HepG2 (cell line): ENCODE measurements around the gene NELL1. TPM values are rescaled to one million over a fixed set of nuclear protein-coding genes. Genes with fewer than 3 reads are reported as not detected.

ENCODE experiments used
- ATAC-seq: fragments of 200-7000 bp; cut with Tn5 transposase; 3 replicates; pipeline ENCODE4 v1.9.1; 2020; ENCODE audit warnings: mild to moderate bottlenecking, moderate library complexity
- BruUV-seq: library from RNA; stranded (reverse); fragments of 400-500 nt; replicated peaks from 2 replicates; lab custom pipeline; 2021; lab: Mats Ljungman, UMichigan
- CTCF ChIA-PET: fragments of 300-600 bp; formaldehyde crosslinking; extraction: SDS; loops from one replicate; lab custom pipeline; 2021; ENCODE audit warnings: low total read pairs, inconsistent platforms, low intra/inter-chr PET ratio; lab: Yijun Ruan, JAX
- POLR2A ChIA-PET: fragments of 350-600 bp; sonication (Branson Sonifier 250); formaldehyde crosslinking; loops from one replicate; lab custom pipeline; 2020; ENCODE audit warnings: antibody characterized with exemption, inconsistent platforms; lab: Yijun Ruan, JAX
- DNase-seq: peaks from one replicate; pipeline ENCODE4 v3.0.0-alpha.2; 2015; ENCODE audit warnings: low spot score
- FAIRE-seq: peaks from 3 replicates; lab custom pipeline; 2011; peaks lifted over from hg19 to GRCh38; lab: Jason Lieb, UNC
- H2AFZ ChIP-seq: one replicate; pipeline ENCODE4 v1.6.1; 2011; ENCODE audit warnings: low read length, inconsistent platforms
- H3K27ac ChIP-seq: fragments of 300-600 bp; 3 replicates; pipeline ENCODE4 v1.8.0; 2011; ENCODE audit warnings: mixed run types, mild to moderate bottlenecking, mixed read lengths, low read length, inconsistent platforms; ENCODE audit not compliant: insufficient read depth; ENCODE audit errors: extremely low read length
- H3K27me3 ChIP-seq, 2 experiments: fragments of 200-600 bp in 1 of 2; 2 replicates in 1 of 2; 3 replicates in 1 of 2; pipeline versions ENCODE4 v1.6.0 to v1.8.0; 2011; ENCODE audit warnings: low read length in 2 of 2, mild to moderate bottlenecking in 2 of 2, moderate library complexity in 2 of 2, inconsistent platforms in 1 of 2; ENCODE audit not compliant: insufficient read depth in 2 of 2, control insufficient read depth in 1 of 2
- H3K36me3 ChIP-seq, 2 experiments: fragments of 200-600 bp in 1 of 2; replicated peaks in 1 of 2; 2 replicates in 1 of 2; 3 replicates in 1 of 2; pipeline versions ENCODE4 v1.5.1 to v1.8.0; 2011; ENCODE audit warnings: low read length in 2 of 2, inconsistent platforms in 1 of 2; ENCODE audit not compliant: insufficient read depth in 2 of 2, control insufficient read depth in 1 of 2
- H3K4me1 ChIP-seq: 2 replicates; pipeline ENCODE4 v1.5.1; 2012; ENCODE audit warnings: low read length, inconsistent platforms; ENCODE audit not compliant: insufficient read depth
- H3K4me2 ChIP-seq: 2 replicates; pipeline ENCODE4 v1.6.0; 2011; ENCODE audit warnings: low read depth, low read length, inconsistent platforms
- H3K4me3 ChIP-seq, 3 experiments: fragments of 200-600 bp in 1 of 3; sonication (generic), shearing (Covaris generic) in 1 of 3; replicated peaks in 1 of 3; 2 replicates each; pipeline ENCODE4 v1.5.1; 2011 to 2016; ENCODE audit warnings: low read length in 3 of 3, inconsistent platforms in 2 of 3, low read depth in 2 of 3, mild to moderate bottlenecking in 2 of 3, control low read depth in 1 of 3, mixed read lengths in 1 of 3; ENCODE audit not compliant: insufficient read depth in 1 of 3
- H3K79me2 ChIP-seq: one replicate; pipeline ENCODE4 v1.6.1; 2011; ENCODE audit warnings: low read length, inconsistent platforms; ENCODE audit not compliant: insufficient read depth
- H3K9ac ChIP-seq: 2 replicates; pipeline ENCODE4 v1.6.0; 2011; ENCODE audit warnings: mild to moderate bottlenecking, low read depth, low read length, inconsistent platforms; ENCODE audit not compliant: insufficient read depth
- H3K9me3 ChIP-seq: 2 replicates; pipeline ENCODE4 v1.5.1; 2012; ENCODE audit warnings: mild to moderate bottlenecking, low read length
- H4K20me1 ChIP-seq: 2 replicates; pipeline ENCODE4 v1.6.0; 2011; ENCODE audit warnings: inconsistent platforms, mild to moderate bottlenecking, low read length, moderate library complexity; ENCODE audit not compliant: insufficient read depth
- ELF1 ChIP-seq: sonication (generic); formaldehyde crosslinking; IDR thresholded peaks from 2 replicates; pipeline ENCODE4 v1.4.0; 2020; ENCODE audit warnings: missing genetic modification reagents
- MTF1 ChIP-seq: sonication (generic); formaldehyde crosslinking; IDR thresholded peaks from 2 replicates; pipeline ENCODE4 v1.5.0; 2020; ENCODE audit warnings: missing genetic modification reagents
- PRMT3 ChIP-seq: sonication (generic); formaldehyde crosslinking; IDR thresholded peaks from 2 replicates; pipeline ENCODE4 v1.8.1; 2022; ENCODE audit warnings: low read depth, mild to moderate bottlenecking, moderate library complexity, missing genetic modification reagents, borderline replicate concordance
- SMAD3 ChIP-seq: sonication (generic); formaldehyde crosslinking; IDR thresholded peaks from 2 replicates; pipeline ENCODE4 v1.4.0; 2020; ENCODE audit warnings: missing genetic modification reagents
- SNAPC4 ChIP-seq: sonication (generic); formaldehyde crosslinking; IDR thresholded peaks from 2 replicates; pipeline ENCODE4 v1.4.0; 2020; ENCODE audit warnings: mild to moderate bottlenecking, missing genetic modification reagents
- ZBTB49 ChIP-seq: sonication (generic); formaldehyde crosslinking; IDR thresholded peaks from 2 replicates; pipeline ENCODE4 v1.4.0; 2020; ENCODE audit warnings: missing genetic modification reagents, borderline replicate concordance
- ZFX ChIP-seq: sonication (generic); formaldehyde crosslinking; IDR thresholded peaks from 2 replicates; pipeline ENCODE4 v1.4.0; 2020; ENCODE audit warnings: mild to moderate bottlenecking, low read depth, missing genetic modification reagents, moderate library complexity
- ZNF274 ChIP-seq: sonication (generic); formaldehyde crosslinking; IDR thresholded peaks from 2 replicates; pipeline ENCODE4 v1.5.1; 2020; ENCODE audit warnings: mild to moderate bottlenecking, missing genetic modification reagents
- ZNF382 ChIP-seq: sonication (generic); formaldehyde crosslinking; IDR thresholded peaks from 2 replicates; pipeline ENCODE4 v1.5.0; 2020; ENCODE audit warnings: missing genetic modification reagents, mild to moderate bottlenecking, borderline replicate concordance
- WGBS: methylation state at CpG from one replicate; pipeline ENCODE4 v1.1.6; 2017; ENCODE audit warnings: low lambda C conversion rate; 5-methylcytosine and 5-hydroxymethylcytosine counted together
- in situ Hi-C: cut with HindIII; loops from 2 replicates; pipeline ENCODE4 v1.10.0; 2017; ENCODE audit warnings: low pct_unique_long_range_greater_than_20kb; ENCODE audit not compliant: extremely low pct_ligation_motif_present
- intact Hi-C: fragments of 100-400 bp; cut with micrococcal nuclease; formaldehyde crosslinking; loops from one replicate; pipeline ENCODE4 v1.10.0; 2022; ENCODE audit not compliant: unreplicated experiment
- polyA plus RNA-seq, 8 experiments: library from polyadenylated mRNA; depleted of rRNA in 3 of 8; stranded (reverse) in 7 of 8; unstranded in 1 of 8; fragments of >200 nt; fragmentation: Illumina TruSeq in 4 of 8; extraction: Trizol in 4 of 8; gene quantifications; 2 replicates each; pipeline versions ENCODE4 v1.2.1 to v1.2.3, GENCODE V29; 2011 to 2016; ENCODE audit warnings: low read depth in 4 of 8, missing spikeins in 1 of 8, mixed read lengths in 1 of 8; ENCODE audit not compliant: insufficient read depth in 1 of 8
- total RNA-seq, 5 experiments: library from RNA; depleted of rRNA; stranded (reverse); fragments of >200 nt; fragmentation: Illumina TruSeq; extraction: Trizol; gene quantifications; 2 replicates each; pipeline ENCODE4 v1.2.3, GENCODE V29; 2016; ENCODE audit warnings: low read depth in 1 of 5
- TF ChIP-seq, protein P1 (sequence below): sonication (generic); formaldehyde crosslinking; conservative IDR thresholded peaks from 2 replicates; pipeline ENCODE4 v1.8.0; 2022; ENCODE audit warnings: missing genetic modification reagents
- TF ChIP-seq, protein P2 (sequence below): sonication (generic); formaldehyde crosslinking; IDR thresholded peaks from 2 replicates; pipeline ENCODE4 v1.5.1; 2020; ENCODE audit warnings: mild to moderate bottlenecking, missing genetic modification reagents, moderate library complexity

Gene NELL1
- total and polyA plus RNA-seq, 2 of the 13 experiments (the other 11 are each of a cell fraction or from before 2014, with no cell fraction given) = not detected

GRCh38 chr11:20874358-20874757 lies 205.0 kb downstream of the NELL1 start:
- no peak overlapping the region for H2AFZ ChIP-seq
- H4K20me1 ChIP-seq = no peaks in the 10 kb centered on the region
- H3K27me3 ChIP-seq = no peaks in the 10 kb centered on the region; a peak in 1 of 5 replicates
- H3K9me3 ChIP-seq = no peaks in the 10 kb centered on the region
- FAIRE-seq = no peak
- no peaks in the 10 kb centered on the region for H3K4me1 ChIP-seq
- POLR2A ChIA-PET = no interaction called here
- 47% methylated on average over 3 of the region's 3 CpGs for WGBS
- no peaks in the 10 kb centered on the region for H3K36me3 ChIP-seq
- intact Hi-C loops = no loop called here
- H3K27ac ChIP-seq = no peak overlapping the region
- no peak for DNase-seq
- H3K4me3 ChIP-seq = no peak overlapping the region
- no TSS peak for BruUV-seq
- no peak overlapping the region for H3K4me2 ChIP-seq
- H3K9ac ChIP-seq = no peak overlapping the region
- CTCF ChIA-PET = no interaction called here
- H3K79me2 ChIP-seq = no peaks in the 10 kb centered on the region
- in situ Hi-C loops = no loop called here
- ATAC-seq = no peak
- TF ChIP-seq ZNF382 (no peak), SMAD3 (CRISPR knock-in tag) (no peak), ELF1 (CRISPR knock-in tag) (no peak), ZNF274 (CRISPR knock-in tag) (no peak), ZBTB49 (CRISPR knock-in tag) (no peak), SNAPC4 (CRISPR knock-in tag) (no peak), PRMT3 (CRISPR knock-in tag) (no peak), ZFX (CRISPR knock-in tag) (no peak), MTF1 (CRISPR knock-in tag) (no peak)
- TF ChIP-seq, protein P1, sequence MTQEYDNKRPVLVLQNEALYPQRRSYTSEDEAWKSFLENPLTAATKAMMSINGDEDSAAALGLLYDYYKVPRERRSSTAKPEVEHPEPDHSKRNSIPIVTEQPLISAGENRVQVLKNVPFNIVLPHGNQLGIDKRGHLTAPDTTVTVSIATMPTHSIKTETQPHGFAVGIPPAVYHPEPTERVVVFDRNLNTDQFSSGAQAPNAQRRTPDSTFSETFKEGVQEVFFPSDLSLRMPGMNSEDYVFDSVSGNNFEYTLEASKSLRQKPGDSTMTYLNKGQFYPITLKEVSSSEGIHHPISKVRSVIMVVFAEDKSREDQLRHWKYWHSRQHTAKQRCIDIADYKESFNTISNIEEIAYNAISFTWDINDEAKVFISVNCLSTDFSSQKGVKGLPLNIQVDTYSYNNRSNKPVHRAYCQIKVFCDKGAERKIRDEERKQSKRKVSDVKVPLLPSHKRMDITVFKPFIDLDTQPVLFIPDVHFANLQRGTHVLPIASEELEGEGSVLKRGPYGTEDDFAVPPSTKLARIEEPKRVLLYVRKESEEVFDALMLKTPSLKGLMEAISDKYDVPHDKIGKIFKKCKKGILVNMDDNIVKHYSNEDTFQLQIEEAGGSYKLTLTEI (CRISPR knock-in tag) = no peak
- TF ChIP-seq, protein P2, sequence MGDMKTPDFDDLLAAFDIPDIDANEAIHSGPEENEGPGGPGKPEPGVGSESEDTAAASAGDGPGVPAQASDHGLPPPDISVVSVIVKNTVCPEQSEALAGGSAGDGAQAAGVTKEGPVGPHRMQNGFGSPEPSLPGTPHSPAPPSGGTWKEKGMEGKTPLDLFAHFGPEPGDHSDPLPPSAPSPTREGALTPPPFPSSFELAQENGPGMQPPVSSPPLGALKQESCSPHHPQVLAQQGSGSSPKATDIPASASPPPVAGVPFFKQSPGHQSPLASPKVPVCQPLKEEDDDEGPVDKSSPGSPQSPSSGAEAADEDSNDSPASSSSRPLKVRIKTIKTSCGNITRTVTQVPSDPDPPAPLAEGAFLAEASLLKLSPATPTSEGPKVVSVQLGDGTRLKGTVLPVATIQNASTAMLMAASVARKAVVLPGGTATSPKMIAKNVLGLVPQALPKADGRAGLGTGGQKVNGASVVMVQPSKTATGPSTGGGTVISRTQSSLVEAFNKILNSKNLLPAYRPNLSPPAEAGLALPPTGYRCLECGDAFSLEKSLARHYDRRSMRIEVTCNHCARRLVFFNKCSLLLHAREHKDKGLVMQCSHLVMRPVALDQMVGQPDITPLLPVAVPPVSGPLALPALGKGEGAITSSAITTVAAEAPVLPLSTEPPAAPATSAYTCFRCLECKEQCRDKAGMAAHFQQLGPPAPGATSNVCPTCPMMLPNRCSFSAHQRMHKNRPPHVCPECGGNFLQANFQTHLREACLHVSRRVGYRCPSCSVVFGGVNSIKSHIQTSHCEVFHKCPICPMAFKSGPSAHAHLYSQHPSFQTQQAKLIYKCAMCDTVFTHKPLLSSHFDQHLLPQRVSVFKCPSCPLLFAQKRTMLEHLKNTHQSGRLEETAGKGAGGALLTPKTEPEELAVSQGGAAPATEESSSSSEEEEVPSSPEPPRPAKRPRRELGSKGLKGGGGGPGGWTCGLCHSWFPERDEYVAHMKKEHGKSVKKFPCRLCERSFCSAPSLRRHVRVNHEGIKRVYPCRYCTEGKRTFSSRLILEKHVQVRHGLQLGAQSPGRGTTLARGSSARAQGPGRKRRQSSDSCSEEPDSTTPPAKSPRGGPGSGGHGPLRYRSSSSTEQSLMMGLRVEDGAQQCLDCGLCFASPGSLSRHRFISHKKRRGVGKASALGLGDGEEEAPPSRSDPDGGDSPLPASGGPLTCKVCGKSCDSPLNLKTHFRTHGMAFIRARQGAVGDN (CRISPR knock-in tag) = no peak
